GM21528 (cell line): ENCODE data around the gene RAB3C.

Experiments used
- ATAC-seq: cut with Tn5 transposase; IDR thresholded peaks from one replicate; pipeline ENCODE4 v1.9.1; 2021; ENCODE audit warnings: mild to moderate bottlenecking, moderate library complexity; ENCODE audit not compliant: unreplicated experiment, low FRiP score

The RAB3C gene

DNA sequence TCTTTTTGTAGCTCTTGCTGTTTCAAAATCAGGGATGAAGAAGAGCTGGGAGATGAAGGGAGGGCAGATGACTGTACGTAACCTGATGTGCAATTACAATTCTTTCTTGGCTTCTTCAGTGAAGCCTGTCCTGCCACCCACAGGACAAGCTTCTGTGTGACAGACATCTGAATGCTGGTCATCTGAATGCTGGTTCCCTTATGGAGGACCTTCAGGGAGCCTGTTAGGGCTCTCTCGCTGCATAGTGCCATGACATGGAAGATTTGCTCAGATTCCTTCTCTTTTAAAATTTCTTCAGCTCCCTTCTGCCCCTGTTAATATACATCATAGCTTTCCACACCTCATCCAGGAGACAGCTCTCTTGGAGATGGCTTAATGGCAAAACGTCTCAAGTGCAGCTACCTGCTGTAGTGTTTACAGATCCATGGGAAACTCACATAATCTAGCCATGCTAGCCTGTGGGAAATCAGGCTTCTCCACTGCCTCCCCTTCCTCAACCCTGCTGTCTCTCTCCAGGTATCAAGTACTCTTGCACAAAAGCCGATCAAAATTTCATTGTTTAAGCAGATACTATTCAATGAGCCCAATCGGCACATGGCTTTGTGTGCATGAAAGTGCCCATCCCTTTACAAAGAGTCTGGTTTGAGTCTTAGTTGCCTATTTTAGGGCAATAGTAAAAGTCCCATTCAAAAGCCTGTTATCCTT, 134.6 kb downstream of the RAB3C start:
- no peak for ATAC-seq

DNA sequence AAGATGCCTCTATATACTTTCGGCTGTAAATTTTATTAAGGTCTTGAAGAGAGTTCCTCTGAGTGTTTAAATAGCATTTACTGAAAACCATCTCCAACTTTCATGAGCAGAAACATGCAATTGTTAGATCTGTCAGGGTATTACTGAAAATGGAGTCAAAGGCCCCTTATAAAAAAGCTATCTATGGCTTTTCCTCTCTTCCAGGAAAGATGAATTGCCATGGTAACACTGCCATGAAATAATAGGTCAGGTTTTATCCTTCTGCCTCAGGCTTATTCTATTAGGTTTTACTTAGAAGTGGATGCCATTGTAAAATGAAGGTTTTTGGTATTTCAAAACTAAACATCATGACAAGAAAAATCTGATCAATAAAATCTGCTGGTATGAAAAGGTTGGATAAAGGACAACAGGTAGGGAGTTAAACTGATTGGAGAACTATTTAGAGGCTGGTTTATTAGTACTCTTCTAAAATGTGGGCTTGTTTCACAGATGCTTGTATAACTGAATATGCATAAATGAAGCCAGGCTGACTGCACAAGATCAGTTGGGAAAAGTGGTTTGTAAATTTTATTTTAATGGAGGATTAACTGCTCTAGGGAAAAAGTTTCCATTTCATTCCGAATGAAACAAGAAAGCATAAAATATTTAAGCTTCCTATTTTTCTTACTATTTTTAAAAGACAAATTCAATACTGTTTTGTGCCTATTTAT, 135.5 kb downstream of the RAB3C start:
- no peak for ATAC-seq

DNA sequence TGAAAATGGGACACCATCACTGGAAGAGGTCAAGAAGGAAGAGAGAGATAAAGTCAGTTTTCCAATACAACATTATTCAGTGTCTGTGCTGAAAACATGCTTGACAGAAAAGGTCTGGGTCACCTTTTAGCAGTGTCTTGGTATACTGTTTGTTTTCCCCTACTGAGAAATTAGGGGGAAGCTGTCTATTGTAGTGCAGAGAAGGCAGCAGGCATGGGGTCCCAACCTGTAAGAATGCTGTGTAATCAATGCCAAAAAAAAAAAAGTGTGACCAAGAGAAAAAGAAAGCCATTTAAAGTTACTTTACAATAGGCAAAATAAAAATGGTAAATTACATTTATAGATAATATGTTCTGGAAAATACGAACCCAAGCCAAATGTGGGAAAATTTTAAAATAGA, 139.3 kb downstream of the RAB3C start:
- ATAC-seq: no peak

DNA sequence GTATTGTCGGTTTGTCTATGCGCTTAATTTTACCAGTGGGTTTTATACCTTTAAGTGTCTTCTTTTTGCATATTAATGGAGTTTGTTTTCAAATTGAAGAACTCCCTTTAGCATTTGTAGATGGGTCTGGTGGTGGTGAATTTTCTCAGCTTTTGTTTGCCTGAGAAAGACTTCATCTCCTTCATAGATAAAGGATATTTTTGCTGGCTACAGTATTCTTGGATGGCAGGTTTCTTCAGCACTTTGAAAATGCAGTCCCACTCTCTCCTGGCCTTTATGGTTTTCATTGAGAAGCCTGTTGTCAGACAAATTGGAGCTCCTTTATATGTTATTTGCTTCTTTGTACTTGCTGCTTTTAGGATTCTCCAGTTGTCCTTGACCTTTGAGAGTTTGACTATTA, 142.1 kb downstream of the RAB3C start:
- no peak for ATAC-seq

DNA sequence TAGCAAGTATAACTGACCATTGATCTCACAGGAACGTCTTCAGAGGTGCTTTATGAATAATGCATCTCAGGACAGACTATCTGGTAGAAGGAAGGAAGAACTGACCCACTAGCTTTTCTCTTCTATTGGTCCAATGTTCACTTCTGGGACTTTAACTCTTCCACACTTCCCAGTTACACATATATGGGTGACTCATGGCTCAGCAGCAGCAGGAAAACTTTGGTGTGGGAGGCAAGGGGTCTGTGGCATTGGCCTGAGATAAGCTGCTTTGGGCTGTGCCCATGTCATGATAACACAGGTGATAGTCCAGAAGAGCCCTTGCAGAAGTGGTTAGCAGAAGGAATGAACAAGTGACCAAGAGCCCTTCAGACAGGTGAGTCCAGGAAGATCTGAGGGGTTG, 148.8 kb downstream of the RAB3C start:
- no peak for ATAC-seq

DNA sequence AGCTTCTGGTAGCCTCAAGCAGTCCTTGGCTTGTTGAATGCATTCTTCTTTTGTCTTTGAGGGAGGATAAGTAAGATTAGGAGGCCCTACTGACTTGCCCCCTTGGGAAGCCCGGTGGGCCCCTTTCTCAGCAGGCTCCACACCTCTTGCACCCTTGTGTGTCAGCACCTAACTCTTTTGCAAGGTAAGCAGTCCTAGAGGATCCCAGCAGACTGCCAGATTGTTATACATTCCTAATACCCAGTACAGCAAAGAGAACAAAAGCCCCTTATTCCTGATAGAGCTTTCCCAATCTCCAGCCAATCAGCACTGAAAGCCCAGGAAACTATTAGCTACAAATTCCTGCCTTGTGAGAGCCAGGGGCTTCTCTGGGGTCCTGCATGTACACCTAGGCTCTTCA, 152.8 kb downstream of the RAB3C start:
- ATAC-seq: no peak

DNA sequence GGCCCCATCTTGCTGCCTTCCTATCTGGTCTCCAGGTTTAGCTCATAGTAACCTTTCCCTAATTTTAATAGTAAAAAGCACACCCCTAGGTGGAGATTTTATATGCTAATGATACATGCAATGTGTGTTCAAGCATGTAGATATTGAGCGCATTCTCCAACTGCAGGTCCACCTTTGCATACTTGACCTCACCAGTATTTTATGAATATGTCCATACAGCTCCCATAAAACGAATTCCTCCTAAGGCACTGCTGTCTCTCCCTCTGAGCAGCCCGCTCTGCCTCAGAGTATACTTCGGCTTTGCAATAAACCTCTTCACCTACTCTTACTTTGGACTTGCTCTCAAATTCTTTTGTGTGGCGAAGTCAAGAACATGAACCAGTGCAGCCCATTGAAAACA, 153.3 kb downstream of the RAB3C start:
- ATAC-seq: no peak

DNA sequence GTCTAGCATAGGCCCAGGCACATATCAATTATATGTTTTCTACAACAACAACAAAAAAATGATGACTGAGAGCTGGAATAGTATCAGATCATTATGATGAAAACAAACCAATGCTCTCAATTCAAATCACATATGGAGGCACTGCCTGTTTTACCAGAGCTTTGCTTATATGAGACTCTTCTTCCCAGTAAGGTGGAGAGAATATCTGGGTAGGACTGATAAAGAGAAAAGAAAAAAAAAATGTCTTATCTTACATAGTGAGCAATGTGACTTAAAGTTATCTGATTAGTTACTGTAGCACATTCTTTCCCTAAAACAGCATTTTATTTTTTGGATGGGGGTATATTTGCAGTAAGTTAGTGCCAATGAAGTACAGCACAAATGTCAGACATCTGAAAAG, 154.8 kb downstream of the RAB3C start:
- ATAC-seq: no peak

DNA sequence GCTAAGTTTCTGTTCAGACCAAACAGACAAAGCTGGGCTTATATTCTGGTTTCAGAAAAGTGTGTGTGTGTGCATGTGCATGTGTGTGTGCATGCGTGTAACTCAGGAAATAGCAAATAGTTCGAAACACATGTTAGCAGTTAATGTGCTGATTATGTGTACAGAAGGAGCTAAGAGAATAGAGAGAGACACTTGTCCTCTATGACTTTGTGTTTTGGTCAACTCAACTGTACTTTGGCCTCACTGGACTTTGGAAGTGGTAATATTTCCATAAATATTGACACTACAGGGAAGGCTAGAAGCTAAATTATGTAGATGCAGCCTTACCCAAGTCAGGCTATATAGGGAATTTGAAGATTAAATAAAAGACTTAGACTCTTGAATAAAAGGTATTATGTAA, 155.5 kb downstream of the RAB3C start:
- ATAC-seq: no peak

DNA sequence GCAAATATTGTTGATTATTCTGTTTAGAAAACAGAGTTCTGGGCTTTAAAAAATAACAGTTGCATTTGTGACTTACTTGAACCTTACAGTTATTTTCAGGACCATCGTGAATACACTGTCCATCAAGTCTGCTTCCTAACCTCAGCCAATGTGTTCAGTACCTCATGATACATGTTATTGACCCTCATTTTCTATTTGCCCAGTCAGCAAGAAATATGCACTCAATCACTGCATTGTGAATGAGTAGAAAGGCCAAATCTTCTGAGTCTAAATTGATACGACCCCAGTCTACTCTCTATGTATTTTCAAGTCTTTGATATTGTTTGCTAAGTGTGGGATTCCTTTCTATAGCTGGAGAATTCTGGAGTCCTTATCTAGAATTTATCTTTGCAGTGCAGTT, 156.2 kb downstream of the RAB3C start:
- ATAC-seq: no peak

DNA sequence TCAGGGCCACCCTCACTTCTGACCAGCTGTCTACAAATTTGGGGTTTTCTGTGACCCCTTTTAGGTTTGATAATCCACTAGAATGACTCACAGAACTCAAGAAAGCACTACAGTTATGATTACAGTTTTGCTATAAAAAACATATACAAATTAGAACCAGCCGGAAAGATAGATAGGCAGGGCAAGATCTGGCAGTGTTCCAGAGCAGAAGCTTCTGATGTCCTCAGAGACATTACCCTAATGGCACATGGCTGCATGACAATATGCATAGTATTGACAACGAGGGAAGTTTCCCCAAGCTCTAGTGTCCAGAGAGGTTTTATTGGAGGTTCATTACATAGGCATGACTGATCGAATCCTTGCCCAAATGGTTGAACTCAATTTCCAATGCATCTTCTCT, 158.1 kb downstream of the RAB3C start:
- ATAC-seq: no peak

DNA sequence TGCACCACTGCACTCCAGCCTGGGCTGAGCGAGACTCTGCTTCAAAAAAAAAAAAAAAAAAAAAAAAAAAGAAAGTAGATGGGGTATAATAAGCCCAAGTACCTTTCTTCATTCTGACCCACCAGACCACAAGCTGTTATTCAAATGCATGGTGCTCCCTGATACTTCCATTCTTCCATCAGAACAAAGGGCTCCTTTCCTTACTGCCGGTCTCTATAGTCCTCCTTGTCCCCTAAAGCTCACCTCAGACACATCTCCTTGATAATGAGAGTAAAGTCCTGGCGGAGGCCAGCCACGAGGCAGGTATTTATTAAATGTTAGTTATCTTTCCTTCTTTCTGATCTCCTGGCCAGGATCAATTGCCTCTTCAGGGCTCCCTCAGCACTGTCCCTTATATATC, 162.5 kb downstream of the RAB3C start:
- ATAC-seq: no peak

DNA sequence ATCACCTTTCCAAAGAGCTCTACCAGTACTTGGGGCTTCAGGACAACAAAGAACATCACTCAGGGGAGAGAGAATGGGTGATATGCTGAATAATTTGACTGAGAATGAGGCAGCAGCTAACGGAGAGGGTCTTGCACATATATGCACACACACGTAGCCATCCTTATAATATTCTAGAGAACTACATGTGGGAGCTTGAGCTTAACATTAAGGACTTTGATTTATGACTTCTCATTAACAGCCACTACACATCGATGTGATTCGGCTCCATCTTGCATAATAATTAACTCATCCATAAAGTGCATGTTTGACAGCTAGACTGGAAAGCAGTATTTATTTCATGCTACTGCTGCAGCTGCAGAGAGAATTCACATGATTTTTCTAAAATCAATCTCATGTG, 163.4 kb downstream of the RAB3C start:
- no peak for ATAC-seq

DNA sequence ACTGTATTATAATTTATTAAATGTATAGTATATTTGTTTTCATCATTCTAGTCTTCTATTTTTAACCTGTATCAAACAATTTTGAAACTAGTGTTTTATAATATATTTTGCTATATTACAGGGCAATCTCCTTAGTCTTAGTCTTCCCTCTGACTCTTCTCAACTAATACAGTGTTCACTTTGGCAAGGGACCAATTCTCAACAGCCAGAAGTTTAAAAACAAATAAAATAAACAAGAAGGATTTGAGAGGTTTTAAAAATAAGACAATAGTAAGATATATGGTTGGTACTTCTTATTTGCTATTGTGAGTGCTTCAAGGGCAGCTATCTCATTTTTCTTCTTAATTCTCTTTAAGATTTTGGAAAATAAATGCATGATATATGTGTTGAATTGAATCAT, 167.2 kb downstream of the RAB3C start:
- ATAC-seq: no peak

DNA sequence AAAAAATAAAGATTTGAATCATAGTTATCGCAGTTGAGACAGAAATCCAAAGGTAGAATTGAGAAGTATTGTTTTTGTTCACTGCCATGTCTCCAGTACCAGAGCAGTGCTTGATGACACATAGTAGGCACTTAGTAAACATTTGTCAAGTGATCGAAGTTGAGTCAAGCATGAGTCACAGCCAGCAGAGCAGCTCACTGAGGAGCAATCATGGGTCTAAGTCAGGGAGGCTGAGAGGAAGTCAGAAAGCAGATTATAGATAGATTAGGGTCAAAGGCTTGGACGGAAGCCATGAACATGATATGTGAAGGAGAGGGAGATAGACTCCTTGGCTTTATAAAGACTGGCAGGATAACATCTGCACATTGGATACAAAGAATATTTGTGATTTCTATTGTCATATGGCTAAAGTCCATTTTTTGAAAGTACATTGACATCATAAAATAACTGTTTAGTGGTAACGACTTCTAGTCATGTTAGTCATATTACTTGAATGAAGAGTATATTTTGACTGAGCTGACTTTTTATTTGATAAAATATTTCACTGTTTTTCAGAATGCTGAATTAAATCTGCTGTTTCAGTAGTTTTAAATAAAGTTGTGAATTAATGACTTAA, 168.5 kb downstream of the RAB3C start:
- no peak for ATAC-seq

DNA sequence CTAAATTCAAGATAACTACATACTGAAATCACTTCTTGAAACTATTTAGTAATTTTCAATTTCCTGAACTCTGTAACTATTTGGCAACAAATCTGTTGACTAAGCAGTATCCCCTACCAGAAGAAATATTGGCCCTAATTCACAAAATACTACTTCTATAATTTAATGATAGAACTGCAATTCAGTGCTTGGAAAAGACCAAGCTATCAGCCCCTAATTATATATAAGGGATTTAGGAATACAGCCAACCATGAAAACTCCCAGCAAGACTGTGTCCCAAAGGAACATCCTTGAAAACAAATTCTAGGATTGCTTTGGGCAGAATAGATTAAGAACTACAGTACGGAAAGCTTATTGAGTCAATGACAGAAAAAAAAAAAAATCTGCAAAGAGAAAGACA, 169.2 kb downstream of the RAB3C start:
- no peak for ATAC-seq

DNA sequence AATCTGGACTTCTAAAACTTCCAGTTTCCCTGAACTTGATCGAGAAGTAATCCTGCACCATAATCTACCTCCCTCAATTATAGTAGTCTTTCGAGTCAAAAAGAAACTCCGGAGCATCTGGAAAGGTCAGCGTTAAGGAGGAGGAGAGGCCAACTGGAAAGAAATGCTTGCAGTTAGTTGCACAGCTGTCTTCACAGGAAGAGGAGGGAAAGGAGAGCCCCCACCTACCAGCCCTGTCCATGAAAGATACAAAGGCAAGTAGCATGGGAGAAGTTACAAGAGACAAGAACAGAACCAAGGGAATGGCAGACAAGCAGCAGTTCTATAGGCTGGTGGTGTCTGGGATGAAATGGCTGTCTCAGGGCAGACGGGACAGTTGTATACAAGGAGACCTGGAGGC, 170.6 kb downstream of the RAB3C start:
- ATAC-seq: no peak

DNA sequence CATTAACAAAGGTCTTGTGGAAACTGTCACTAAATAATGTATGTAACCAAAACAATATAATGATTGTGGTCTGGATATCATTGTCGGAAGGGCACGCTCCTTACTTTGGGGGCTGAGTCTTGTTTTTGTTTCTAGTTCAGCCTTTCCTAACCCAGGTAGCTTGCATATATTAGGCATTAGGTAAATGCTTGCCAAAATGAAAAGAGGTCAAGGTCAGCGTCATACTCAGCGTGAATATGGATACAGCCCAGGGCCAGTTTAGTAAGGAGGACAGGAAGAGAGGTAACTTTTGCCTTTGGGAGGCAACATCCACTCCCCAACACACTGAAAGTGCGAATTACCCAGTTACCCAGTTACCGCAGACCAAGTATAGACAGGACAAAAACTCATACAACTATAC, 171.4 kb downstream of the RAB3C start:
- no peak for ATAC-seq

DNA sequence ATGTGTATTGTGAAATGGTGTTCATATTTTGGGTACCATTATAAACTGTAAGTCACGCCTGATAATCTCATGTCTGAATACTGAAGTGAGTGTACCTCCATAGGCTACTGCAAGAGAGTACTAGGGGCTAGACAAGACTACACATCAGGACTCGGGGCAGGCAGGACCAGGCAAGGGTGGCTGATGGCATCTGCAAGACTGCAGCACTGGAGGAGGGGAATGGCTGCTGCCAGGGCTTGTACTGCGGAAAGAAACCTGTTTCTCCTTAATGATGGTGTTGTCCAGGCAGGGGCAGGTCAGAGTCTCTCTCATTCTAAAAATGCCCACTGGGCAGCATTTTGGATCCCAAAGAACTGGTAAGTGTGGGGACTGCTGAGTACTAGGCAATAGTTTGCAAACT, 172.5 kb downstream of the RAB3C start:
- ATAC-seq: no peak

DNA sequence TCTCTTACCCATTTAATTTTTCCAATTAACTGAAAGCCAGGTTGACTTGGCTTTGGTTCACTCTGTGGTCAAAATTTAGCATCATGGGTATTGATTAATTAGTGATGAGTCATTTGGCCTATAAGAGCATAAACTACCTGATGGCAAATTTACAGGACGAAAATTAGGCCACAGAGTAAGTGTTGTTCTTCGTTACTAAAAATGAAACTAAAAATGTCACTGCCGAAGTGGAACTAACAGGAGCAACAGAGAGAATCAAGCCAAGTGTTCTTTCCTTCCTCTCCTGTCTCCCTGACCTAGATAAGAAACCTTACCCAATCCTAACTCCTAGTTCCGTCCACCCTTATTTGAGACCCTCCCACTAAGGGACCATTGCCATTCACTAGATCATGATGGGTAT, 176.9 kb downstream of the RAB3C start:
- peak; percentile 94 for ATAC-seq

DNA sequence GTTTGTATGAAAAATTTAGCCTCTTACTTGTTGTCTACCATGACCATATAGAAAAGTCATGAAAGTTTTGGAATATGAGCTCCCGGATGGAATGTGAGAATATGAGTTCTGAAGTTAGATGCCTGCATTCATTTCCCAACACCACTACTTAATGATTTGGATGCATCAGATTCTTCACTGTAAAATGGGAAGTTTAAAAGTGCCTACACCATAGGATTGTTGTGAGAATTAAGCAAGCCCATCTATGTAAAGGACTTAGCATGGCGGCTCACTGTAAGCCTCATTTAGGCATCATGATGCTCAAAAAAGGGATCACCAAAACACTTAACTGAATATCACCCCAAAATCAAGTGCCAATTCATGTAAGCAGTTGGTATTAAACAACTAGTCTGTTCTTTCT, 177.3 kb downstream of the RAB3C start:
- no peak for ATAC-seq

DNA sequence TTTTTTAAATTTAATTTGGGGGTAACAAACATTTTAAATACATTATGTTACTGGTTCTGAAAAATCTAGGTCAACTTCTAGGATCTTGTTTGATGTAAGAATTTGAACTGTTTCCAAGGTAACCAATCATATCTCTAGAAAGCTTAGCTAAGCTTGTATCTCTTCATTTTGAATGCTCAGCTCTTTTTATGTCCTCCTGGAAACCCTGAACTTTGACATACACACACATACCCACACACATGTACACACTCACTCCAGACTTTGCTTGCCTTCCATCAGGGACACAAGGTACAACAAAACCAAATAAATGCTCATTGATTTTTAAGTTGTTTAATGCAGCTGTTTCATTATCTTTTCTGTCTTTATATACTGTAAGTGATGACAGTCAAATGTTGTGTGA, 178.5 kb downstream of the RAB3C start:
- no peak for ATAC-seq
